Left lobe of liver (tissue), 2 donors: ENCODE results near the gene VWDE. TPM values are rescaled to one million over a fixed set of nuclear protein-coding genes. Genes with fewer than 3 reads are reported as not detected.
"Not testable (repeated sequence)": the region's sequence is repeated elsewhere in the genome, so short reads cannot be mapped to it uniquely, and the experiment has no call there.

Experiments used
- ATAC-seq: fragments of 200-7000 bp; cut with Tn5 transposase; one replicate; pipeline ENCODE4 v1.9.1; 2020; ENCODE audit warnings: mild to moderate bottlenecking, moderate library complexity
- DNase-seq: peaks from one replicate; pipeline ENCODE4 v3.0.0-alpha.2; 2020; ENCODE audit warnings: low spot score
- total RNA-seq: library from RNA; stranded (reverse); gene quantifications from one replicate; pipeline ENCODE4 v1.2.1, GENCODE V29; 2021
- donor health status: DM: no; HTN: no; CAD: no; lungs with moderate emphysema.
- donor health status: DM: no; HTN: yes; CAD: no.

Gene VWDE
- total RNA-seq, 1 donor from 2014 or later: 0.38 TPM

GRCh38 chr7:12402365-12402725 is 1.3 kb downstream of the VWDE start:
- ATAC-seq (no peak), DNase-seq (no peak)

DNA sequence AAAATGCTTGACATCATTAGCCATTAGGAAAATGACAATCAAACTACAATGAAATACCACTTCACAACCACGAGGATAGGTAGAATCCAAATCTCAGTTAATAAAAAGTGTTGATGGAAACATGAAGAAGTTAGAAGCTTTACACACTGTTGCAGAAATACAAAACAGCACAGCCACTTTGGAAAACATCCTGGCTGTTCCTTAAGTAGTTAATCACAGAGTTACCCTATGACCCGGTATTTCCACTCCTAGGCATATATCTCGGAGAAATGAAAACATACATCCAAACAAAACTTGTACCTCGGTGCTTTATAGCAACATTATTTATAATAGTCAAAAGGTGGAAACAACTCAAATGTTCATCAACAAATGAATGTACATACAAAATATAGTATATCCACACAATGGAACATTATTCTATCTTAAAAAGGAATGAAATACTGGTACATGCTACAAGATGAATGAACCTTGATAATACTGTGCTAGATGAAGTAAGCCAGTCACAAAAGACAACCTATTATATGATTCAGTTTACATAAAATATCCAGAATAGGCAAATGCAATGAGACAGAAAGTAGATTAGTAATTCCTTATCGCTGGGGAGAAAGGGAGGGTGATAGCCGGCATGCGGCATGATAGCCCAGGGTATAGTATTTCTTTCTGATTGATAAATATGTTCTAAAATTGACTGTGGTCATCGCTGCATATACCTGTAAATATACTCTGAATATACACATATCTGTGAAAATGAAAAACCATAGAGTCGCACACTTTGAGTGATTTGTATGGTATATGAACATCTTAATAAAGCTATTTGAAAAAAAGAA is 1.9 kb downstream of the VWDE start:
- no peak for ATAC-seq
- no peak for DNase-seq

- no peak for ATAC-seq
Measured at GRCh38 chr7:12398186-12398585, 5.5 kb downstream of the VWDE start.

GRCh38 chr7:12397671-12398070 is 6.0 kb downstream of the VWDE start:
- no peak for DNase-seq
- ATAC-seq: no peak

More at GRCh38 chr7:12398186-12398585, 5.5 kb downstream of the VWDE start:
- DNase-seq: no peak

- not testable (repeated sequence) for ATAC-seq, DNase-seq
Measured at GRCh38 chr7:12396670-12397069, 7.0 kb downstream of the VWDE start.

- DNase-seq (no peak), ATAC-seq (no peak)
Measured at GRCh38 chr7:12391922-12392615, 11.6 kb downstream of the VWDE start.

DNA sequence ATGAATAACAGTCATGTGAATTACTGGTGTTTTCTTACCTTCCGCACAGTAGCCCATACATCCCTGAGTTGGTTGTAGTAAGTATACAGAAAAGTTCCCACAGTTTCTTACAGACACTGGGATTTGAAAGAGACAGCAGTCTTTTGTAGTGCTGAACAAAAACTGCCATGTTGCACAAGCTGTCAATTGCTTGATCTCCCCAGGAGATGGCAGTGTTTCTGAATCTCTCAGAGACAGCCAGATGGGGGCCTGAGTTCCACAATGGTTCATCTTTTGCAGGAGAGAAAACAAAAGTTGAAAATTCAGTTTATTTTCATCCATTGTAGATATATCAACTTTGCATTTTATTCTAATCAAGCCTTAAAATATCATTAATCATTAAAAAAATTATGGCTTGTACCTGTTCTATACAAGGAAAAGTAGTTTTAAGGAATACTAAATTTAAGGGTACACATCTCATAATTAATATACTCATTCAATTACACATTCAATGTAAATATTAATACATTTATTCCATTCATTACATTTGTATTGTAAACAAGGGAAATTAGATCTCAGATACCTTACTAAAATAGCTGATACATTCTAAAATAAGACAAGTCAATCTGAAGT is 14.5 kb downstream of the VWDE start:
- ATAC-seq: peak; percentile 90
- DNase-seq: no peak

- DNase-seq: no peak
- no peak for ATAC-seq
Measured at GRCh38 chr7:12386313-12386740, 17.3 kb downstream of the VWDE start.

DNA sequence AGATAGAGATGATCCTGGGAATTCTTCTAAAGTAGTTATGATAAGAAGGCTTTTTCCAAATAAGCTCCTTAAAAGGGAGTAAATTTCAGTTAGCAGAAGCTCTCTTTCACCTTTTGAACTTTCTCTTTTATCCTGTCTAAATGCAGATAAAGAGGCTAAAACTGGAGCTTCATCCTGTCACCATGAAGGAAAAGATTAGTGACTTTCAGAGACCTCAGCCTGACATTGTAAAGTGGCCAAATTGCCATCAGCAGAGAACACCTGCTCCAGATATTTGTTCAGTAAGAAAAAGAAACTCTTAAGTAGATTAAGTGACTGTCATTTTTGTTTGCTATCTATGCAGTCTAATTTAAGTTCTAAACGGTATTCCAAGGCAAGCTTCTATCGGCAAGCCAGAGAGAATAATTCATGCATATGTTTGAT is 18.3 kb downstream of the VWDE start:
- ATAC-seq (no peak), DNase-seq (no peak)

GRCh38 chr7:12383377-12383776 is 20.3 kb downstream of the VWDE start:
- no peak for ATAC-seq
- DNase-seq: no peak

- ATAC-seq (peak; percentile 25), DNase-seq (no peak)
Measured at GRCh38 chr7:12378389-12378788, 25.3 kb downstream of the VWDE start.

DNA sequence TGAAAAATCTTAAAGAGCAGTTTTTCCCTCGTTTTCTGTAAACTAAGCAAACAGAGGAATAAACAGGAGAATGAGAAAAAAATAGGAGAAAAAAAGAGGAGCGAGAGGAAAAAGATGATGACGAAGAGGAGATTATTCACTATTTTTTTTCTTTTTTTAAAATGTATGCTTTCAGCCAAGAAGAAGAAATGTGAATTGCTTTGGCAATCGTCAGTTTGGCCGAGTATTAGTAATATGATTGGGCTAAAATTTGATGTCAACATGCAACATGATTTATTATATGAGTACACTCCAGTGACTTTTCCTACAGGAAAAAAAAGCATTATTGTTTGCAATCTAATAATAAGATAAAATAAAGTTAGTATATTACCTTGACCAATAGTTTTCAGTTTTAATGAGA is 26.3 kb downstream of the VWDE start:
- no peak for ATAC-seq
- no peak for DNase-seq

- no peak for DNase-seq
Measured at GRCh38 chr7:12373580-12374263, 29.9 kb downstream of the VWDE start.

GRCh38 chr7:12370249-12370648 is 33.4 kb downstream of the VWDE start:
- ATAC-seq (no peak), DNase-seq (no peak)

More at GRCh38 chr7:12373580-12374263, 29.9 kb downstream of the VWDE start:
- no peak for ATAC-seq

DNA sequence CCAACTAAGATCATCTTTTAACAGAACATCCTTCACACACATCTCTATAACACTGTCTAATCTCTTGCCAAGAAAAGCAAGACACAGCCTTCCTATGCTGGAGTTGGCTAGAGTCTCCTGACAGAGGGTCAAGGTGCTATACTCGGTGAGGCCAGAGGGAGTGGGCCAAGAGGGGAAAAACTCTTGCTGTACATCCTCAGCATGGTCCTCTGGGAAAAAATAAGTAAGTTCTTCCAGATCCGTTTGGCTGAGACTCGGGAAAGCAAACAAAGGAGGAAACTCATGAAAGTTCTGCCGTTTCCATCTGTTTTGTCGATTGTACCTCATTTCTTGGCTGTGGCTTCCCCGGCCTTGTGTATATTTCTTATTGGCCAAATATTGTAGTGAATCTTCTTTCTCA is 33.9 kb downstream of the VWDE start:
- ATAC-seq: no peak
- no peak for DNase-seq

DNA sequence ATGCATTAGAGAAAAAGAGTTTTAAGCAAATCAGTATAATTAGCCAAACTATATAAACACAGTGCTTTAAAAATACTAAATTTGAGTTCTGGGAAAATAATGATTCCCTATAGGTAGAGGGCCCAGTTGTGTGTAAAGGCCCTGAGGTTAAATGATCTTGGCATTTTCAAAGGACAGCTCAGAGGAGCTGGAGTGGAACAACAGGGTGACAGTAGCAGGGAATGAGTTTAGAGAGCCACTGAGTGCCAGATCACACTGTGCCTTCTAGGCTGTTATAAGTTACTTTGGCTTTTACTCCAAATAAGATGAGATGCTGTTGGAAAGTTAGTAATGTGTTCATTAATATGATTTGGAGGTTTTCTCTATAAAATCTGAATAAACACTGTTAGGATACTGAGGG is 34.6 kb downstream of the VWDE start:
- DNase-seq: no peak
- ATAC-seq: no peak

- DNase-seq: no peak
- ATAC-seq: no peak
Measured at GRCh38 chr7:12360948-12361347, 42.7 kb downstream of the VWDE start.

DNA sequence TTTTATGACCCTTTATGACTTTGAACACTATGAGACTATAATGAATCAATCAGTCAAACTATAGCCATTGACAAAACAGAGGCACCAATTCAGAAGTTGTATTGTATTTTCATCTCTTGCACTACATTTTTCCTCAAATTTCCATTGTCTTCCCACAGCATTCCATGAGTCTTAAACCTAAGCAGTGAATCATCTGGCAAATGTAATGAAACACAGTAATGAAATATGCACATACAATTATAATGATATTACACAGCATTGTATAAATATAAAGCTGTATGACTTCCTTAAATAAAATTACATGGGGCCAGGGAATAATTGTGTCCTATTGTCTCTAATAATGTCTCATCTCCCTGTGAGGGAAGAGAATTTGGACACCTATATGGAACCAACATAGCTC is 45.0 kb downstream of the VWDE start:
- no peak for DNase-seq
- ATAC-seq: no peak

DNA sequence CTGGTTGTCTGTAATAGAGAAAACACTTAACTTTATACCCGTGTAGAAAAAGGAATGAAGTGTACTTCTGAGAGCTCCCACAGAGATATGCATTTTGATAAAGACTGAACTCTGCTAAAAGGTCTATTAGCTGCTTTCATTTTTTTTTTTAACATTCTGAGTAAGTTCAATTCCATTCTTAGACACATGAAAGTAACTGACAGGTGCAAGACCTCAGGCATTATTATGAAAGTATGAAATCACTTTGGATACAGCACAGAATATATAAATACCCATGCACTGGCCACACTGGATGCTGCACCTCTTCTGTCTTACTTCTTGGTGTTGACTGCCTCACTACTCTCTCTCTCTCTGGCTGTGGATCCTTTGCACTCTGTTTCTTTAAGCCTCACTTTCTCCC is 46.2 kb downstream of the VWDE start:
- ATAC-seq: no peak
- no peak for DNase-seq

DNA sequence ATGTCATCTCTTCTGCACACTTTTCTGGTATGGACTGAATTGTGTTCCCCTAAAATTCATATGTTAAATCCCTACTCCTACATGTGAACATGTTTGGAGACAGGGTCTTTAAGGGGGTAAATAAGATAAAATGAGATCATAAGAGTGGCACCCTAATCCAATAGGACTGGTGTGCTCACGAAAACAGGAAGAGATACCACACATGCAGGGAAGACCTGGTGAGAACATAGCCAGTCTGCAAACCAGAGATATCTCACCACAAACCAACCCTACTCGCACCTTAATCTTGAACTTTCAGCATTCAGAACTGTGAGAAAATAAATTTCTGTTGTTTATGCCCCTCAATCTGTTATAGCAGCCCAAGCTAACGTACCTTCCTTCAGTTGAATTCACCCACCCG is 51.8 kb downstream of the VWDE start:
- no peak for DNase-seq

GRCh38 chr7:12350971-12351370 is 52.7 kb downstream of the VWDE start:
- no peak for DNase-seq
- no peak for ATAC-seq

More for the DNA sequence above, 51.8 kb downstream of the VWDE start:
- no peak for ATAC-seq
